Immature natural killer cell (primary cell): ENCODE measurements around the gene FLVCR1. TPM values are rescaled to one million over a fixed set of nuclear protein-coding genes. Genes with fewer than 3 reads are reported as not detected.
"Not testable (repeated sequence)": the region's sequence is repeated elsewhere in the genome, so short reads cannot be mapped to it uniquely, and the experiment has no call there.

Experiments used
- DNase-seq, 3 donors: peaks; one replicate each; pipeline ENCODE4 v3.0.0; 2022; ENCODE audit warnings: mixed read lengths in 1 of 3
- H3K27ac Mint-ChIP-seq, 6 donors: one replicate each; pipeline ENCODE4 v1.8.0; 2020; ENCODE audit warnings: mixed read lengths in 6 of 6, mild to moderate bottlenecking in 5 of 6, inconsistent platforms in 4 of 6, moderate library complexity in 3 of 6
- H3K27me3 Mint-ChIP-seq, 3 donors: one replicate each; pipeline ENCODE4 v1.8.0; 2020 to 2021; ENCODE audit warnings: low read depth in 3 of 3, mild to moderate bottlenecking in 3 of 3, mixed read lengths in 3 of 3, moderate library complexity in 3 of 3, inconsistent platforms in 1 of 3
- H3K36me3 Mint-ChIP-seq, 3 donors: one replicate each; pipeline ENCODE4 v1.8.0; 2020; ENCODE audit warnings: mixed read lengths in 3 of 3, inconsistent platforms in 2 of 3, mild to moderate bottlenecking in 2 of 3
- H3K4me1 Mint-ChIP-seq, 2 donors: one replicate each; pipeline ENCODE4 v1.8.0; 2020; ENCODE audit warnings: inconsistent platforms in 2 of 2, mild to moderate bottlenecking in 2 of 2, mixed read lengths in 2 of 2, moderate library complexity in 1 of 2
- H3K4me3 Mint-ChIP-seq, 5 donors: one replicate each; pipeline ENCODE4 v1.8.0; 2020; ENCODE audit warnings: mild to moderate bottlenecking in 5 of 5, mixed read lengths in 5 of 5, inconsistent platforms in 3 of 5, moderate library complexity in 3 of 5
- H3K9me3 Mint-ChIP-seq, 6 donors: one replicate each; pipeline ENCODE4 v1.8.0; 2020; ENCODE audit warnings: mild to moderate bottlenecking in 6 of 6, mixed read lengths in 6 of 6, inconsistent platforms in 4 of 6, moderate library complexity in 3 of 6
- polyA plus RNA-seq, 3 donors: library from polyadenylated mRNA; unstranded; fragments of 300-500 nt; fragmentation: Illumina TruSeq; gene quantifications; one replicate each; pipeline ENCODE4 v1.2.3, GENCODE V29; 2021

The FLVCR1 gene
- polyA plus RNA-seq, 3 donors from 2014 or later: 0.12 to 4.1 (median 1.6) TPM

GRCh38 chr1:212838145-212838544, 19.9 kb upstream of the FLVCR1 start:
- H3K4me1 Mint-ChIP-seq: peaks cover 10 to 11% of the 10 kb centered on the region in 2 donors
- H3K27me3 Mint-ChIP-seq: peaks cover 0 to 2% (median 1%) of the 10 kb centered on the region in 3 donors
- H3K4me3 Mint-ChIP-seq: no peak overlapping the region
- no peak for DNase-seq
- H3K9me3 Mint-ChIP-seq: no peaks in the 10 kb centered on the region
- H3K36me3 Mint-ChIP-seq: no peaks in the 10 kb centered on the region
- no peak overlapping the region for H3K27ac Mint-ChIP-seq

- H3K4me1 Mint-ChIP-seq, DNase-seq, H3K27me3 Mint-ChIP-seq, H3K27ac Mint-ChIP-seq, H3K36me3 Mint-ChIP-seq, H3K4me3 Mint-ChIP-seq, H3K9me3 Mint-ChIP-seq: not testable (repeated sequence)
Measured at GRCh38 chr1:212844521-212844920, 13.6 kb upstream of the FLVCR1 start.

- Mint-ChIP-seq H3K36me3 (peaks cover 0 to 7% (median 3%) of the 10 kb centered on the region in 3 donors), H3K4me3 (no peak within 1 kb of the TSS), H3K27me3 (no peaks in the 10 kb centered on the region), H3K27ac (no peak within 1 kb of the TSS), H3K9me3 (no peaks in the 10 kb centered on the region), H3K4me1 (no peaks in the 10 kb centered on the region)
- DNase-seq: no peak
Measured at GRCh38 chr1:212847549-212847948, 10.5 kb upstream of the FLVCR1 start, which contains the start of gene SPATA45. Gene SPATA45 (minus strand): TSS chr1:212847649. CDS start chr1:212836149, 11,500 bp downstream.

- H3K27me3 Mint-ChIP-seq: no peaks in the 10 kb centered on the region
- H3K36me3 Mint-ChIP-seq: peaks cover 5 to 21% (median 7%) of the 10 kb centered on the region in 3 donors
- H3K27ac Mint-ChIP-seq: no peak overlapping the region
- peaks cover 9 to 10% of the 10 kb centered on the region in 2 donors for H3K4me1 Mint-ChIP-seq
- no peak overlapping the region for H3K4me3 Mint-ChIP-seq
- DNase-seq: no peak
- no peaks in the 10 kb centered on the region for H3K9me3 Mint-ChIP-seq
Measured at GRCh38 chr1:212852105-212852688, 5.9 kb upstream of the FLVCR1 start.

GRCh38 chr1:212853658-212854057, 4.4 kb upstream of the FLVCR1 start:
- Mint-ChIP-seq H3K4me3 (no peak overlapping the region), H3K27me3 (peaks cover 3 to 8% (median 4%) of the 10 kb centered on the region in 3 donors), H3K9me3 (no peaks in the 10 kb centered on the region), H3K4me1 (peaks cover 17% of the 10 kb centered on the region in 2 donors), H3K36me3 (peaks cover 5 to 21% (median 7%) of the 10 kb centered on the region in 3 donors), H3K27ac (peak overlapping the region in 1 of 6 donors; percentile 64)
- no peak for DNase-seq

GRCh38 chr1:212856755-212857154, 1.3 kb upstream of the FLVCR1 start:
- Mint-ChIP-seq H3K4me3 (peak overlapping the region in 4 of 5 donors; percentile 21 to 65 (median 49)), H3K27me3 (peaks cover 3 to 10% (median 4%) of the 10 kb centered on the region in 3 donors), H3K9me3 (no peaks in the 10 kb centered on the region), H3K27ac (peak overlapping the region in 5 of 6 donors; percentile 14 to 76 (median 30)), H3K4me1 (peaks cover 17 to 25% of the 10 kb centered on the region in 2 donors), H3K36me3 (peaks cover 5 to 21% (median 7%) of the 10 kb centered on the region in 3 donors)
- no peak for DNase-seq

- Mint-ChIP-seq H3K9me3 (no peaks in the 10 kb centered on the region), H3K4me3 (peak overlapping the region in 2 of 5 donors; percentile 92 to 97), H3K4me1 (peaks cover 25 to 26% of the 10 kb centered on the region in 2 donors), H3K27ac (peak overlapping the region in 5 of 6 donors; percentile 91 to 96 (median 94)), H3K36me3 (peaks cover 2 to 9% (median 4%) of the 10 kb centered on the region in 3 donors), H3K27me3 (peaks cover 3 to 10% (median 4%) of the 10 kb centered on the region in 3 donors)
- DNase-seq: no peak
Measured at GRCh38 chr1:212858461-212859265, 588 bp downstream of the FLVCR1 start.

GRCh38 chr1:212860713-212861581, 2.9 kb downstream of the FLVCR1 start:
- peaks cover 28 to 33% of the 10 kb centered on the region in 2 donors for H3K4me1 Mint-ChIP-seq
- DNase-seq: no peak
- H3K27me3 Mint-ChIP-seq: peaks cover 3 to 10% (median 4%) of the 10 kb centered on the region in 3 donors
- no peak overlapping the region for H3K27ac Mint-ChIP-seq
- H3K36me3 Mint-ChIP-seq: peaks cover 0 to 5% (median 5%) of the 10 kb centered on the region in 3 donors
- no peak overlapping the region for H3K4me3 Mint-ChIP-seq
- H3K9me3 Mint-ChIP-seq: no peaks in the 10 kb centered on the region

GRCh38 chr1:212862111-212862690, 4.1 kb downstream of the FLVCR1 start:
- H3K4me3 Mint-ChIP-seq: no peak overlapping the region
- no peaks in the 10 kb centered on the region for H3K9me3 Mint-ChIP-seq
- H3K27me3 Mint-ChIP-seq: peaks cover 3 to 10% (median 4%) of the 10 kb centered on the region in 3 donors
- H3K27ac Mint-ChIP-seq: no peak overlapping the region
- H3K36me3 Mint-ChIP-seq: peaks cover 0 to 15% (median 9%) of the 10 kb centered on the region in 3 donors
- peaks cover 19 to 23% of the 10 kb centered on the region in 2 donors for H3K4me1 Mint-ChIP-seq
- no peak for DNase-seq

- not testable (repeated sequence) for DNase-seq, H3K4me3 Mint-ChIP-seq, H3K27ac Mint-ChIP-seq
Measured at GRCh38 chr1:212863345-212863744, 5.3 kb downstream of the FLVCR1 start.

GRCh38 chr1:212864201-212864600, 6.1 kb downstream of the FLVCR1 start:
- Mint-ChIP-seq H3K4me1 (peaks cover 6 to 15% of the 10 kb centered on the region in 2 donors), H3K9me3 (no peaks in the 10 kb centered on the region), H3K27me3 (no peaks in the 10 kb centered on the region), H3K27ac (no peak overlapping the region), H3K4me3 (no peak overlapping the region), H3K36me3 (peaks cover 0 to 15% (median 9%) of the 10 kb centered on the region in 3 donors)
- no peak for DNase-seq

More at GRCh38 chr1:212863345-212863744, 5.3 kb downstream of the FLVCR1 start:
- H3K27me3 Mint-ChIP-seq, H3K9me3 Mint-ChIP-seq: not testable (repeated sequence)
- H3K36me3 Mint-ChIP-seq: peaks cover 0 to 15% (median 9%) of the 10 kb centered on the region in 3 donors
- H3K4me1 Mint-ChIP-seq: peaks cover 12 to 15% of the 10 kb centered on the region in 2 donors

GRCh38 chr1:212867192-212867591, 9.1 kb downstream of the FLVCR1 start:
- no peaks in the 10 kb centered on the region for H3K27me3 Mint-ChIP-seq
- peaks cover 3 to 15% of the 10 kb centered on the region in 2 donors for H3K4me1 Mint-ChIP-seq
- no peak overlapping the region for H3K27ac Mint-ChIP-seq
- H3K4me3 Mint-ChIP-seq: no peak overlapping the region
- peaks cover 0 to 15% (median 15%) of the 10 kb centered on the region in 3 donors for H3K36me3 Mint-ChIP-seq
- no peaks in the 10 kb centered on the region for H3K9me3 Mint-ChIP-seq
- no peak for DNase-seq

- H3K36me3 Mint-ChIP-seq: peaks cover 10 to 25% (median 22%) of the 10 kb centered on the region in 3 donors
- no peak for DNase-seq
- no peak overlapping the region for H3K4me3 Mint-ChIP-seq
- H3K27me3 Mint-ChIP-seq: no peaks in the 10 kb centered on the region
- H3K4me1 Mint-ChIP-seq: no peaks in the 10 kb centered on the region
- H3K9me3 Mint-ChIP-seq: no peaks in the 10 kb centered on the region
- no peak overlapping the region for H3K27ac Mint-ChIP-seq
Measured at GRCh38 chr1:212871976-212872375, 13.9 kb downstream of the FLVCR1 start.
